Activated T-cell treated with anti-CD3 and anti-CD28 coated beads, Interleukin-2, amount 50 U/mL, for 24 hours (primary cell): Measurements from ENCODE around the gene MYPN.

Experiments used
- DNase-seq: peaks from one replicate; pipeline ENCODE4 v3.0.0-alpha.2; 2020
- H3K27ac Mint-ChIP-seq: 2 replicates; pipeline ENCODE4 v1.8.0; 2020; ENCODE audit warnings: mild to moderate bottlenecking, mixed read lengths
- H3K27me3 Mint-ChIP-seq: 2 replicates; pipeline ENCODE4 v1.8.0; 2020; ENCODE audit warnings: mixed read lengths
- H3K36me3 Mint-ChIP-seq: 2 replicates; pipeline ENCODE4 v1.8.0; 2020; ENCODE audit warnings: low read depth, mixed read lengths
- H3K4me1 Mint-ChIP-seq: 2 replicates; pipeline ENCODE4 v1.8.0; 2020; ENCODE audit warnings: low read depth, mixed read lengths
- H3K4me3 Mint-ChIP-seq: 2 replicates; pipeline ENCODE4 v1.8.0; 2020; ENCODE audit warnings: mild to moderate bottlenecking, moderate library complexity, mixed read lengths
- H3K9me3 Mint-ChIP-seq: 2 replicates; pipeline ENCODE4 v1.8.0; 2020; ENCODE audit warnings: mixed read lengths

The MYPN gene

DNA sequence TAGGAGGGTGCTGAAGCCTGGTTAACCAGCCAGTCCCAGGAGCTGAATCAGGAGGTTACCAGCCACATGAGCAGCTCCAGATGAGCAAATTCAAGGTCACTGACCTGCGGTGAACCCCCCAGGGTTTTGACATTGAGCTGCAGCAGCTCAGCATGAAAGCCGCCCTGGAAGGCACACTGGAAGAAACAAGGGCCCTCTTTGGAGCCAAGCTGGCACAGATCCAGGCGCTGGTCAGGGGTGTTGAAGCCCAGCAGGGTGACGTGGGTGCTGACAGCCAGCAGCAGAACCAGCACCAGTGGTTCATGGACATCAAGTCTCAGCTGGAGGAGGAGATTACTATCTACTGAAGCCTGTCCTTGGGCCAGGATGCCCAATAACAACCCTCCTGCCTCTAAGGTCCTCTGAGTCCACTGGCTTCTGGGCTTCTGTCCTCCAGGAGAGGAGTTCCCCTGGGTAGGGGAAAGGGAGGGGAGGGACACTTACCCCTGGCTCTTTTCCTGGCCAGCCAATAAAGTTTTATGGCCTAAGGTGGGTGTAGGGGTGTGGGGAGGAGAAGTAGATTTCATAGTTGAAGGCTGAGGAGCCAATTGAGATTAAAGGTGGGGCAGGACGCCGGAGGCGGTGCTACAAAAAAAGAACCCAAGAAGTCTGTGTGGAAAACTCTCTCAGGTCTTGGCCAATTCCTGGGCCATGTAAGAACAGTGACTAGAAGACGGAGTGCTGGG is 152.0 kb downstream of the MYPN start:
- Mint-ChIP-seq H3K27ac (no peak overlapping the region), H3K4me3 (no peak overlapping the region), H3K9me3 (peaks cover 2% of the 10 kb centered on the region), H3K27me3 (no peaks in the 10 kb centered on the region), H3K4me1 (no peaks in the 10 kb centered on the region), H3K36me3 (no peaks in the 10 kb centered on the region)
- DNase-seq = no peak
